NCI-H345 treated with DMSO at 0.1 percent for 48 hours (cell line): ENCODE measurements around the gene MCM8.

ENCODE experiments used
- DNase-seq: peaks from one replicate; lab custom pipeline; 2025; ENCODE audit not compliant: unreplicated experiment; lab: John Stamatoyannopoulos, UW

The MCM8 gene

DNA sequence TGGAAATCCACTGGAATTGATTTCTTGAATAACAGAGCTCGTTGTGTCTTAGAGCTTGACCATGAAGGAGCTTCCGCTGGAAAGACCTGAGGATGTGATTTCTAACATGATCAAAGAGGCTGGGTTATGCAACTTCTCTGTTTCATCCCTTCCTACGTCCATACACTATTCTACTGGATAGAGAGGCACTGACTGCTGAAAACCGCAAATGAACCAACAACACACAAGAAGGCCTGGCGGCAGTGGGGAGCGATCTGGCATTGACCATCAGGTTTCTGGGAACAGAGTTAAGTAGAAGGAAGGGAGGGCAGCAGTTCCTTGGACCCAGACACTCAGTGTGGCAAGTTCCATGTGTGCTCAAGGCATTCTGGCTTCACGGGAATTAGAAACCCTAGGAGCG is 90.1 kb downstream of the MCM8 start:
- no peak for DNase-seq

DNA sequence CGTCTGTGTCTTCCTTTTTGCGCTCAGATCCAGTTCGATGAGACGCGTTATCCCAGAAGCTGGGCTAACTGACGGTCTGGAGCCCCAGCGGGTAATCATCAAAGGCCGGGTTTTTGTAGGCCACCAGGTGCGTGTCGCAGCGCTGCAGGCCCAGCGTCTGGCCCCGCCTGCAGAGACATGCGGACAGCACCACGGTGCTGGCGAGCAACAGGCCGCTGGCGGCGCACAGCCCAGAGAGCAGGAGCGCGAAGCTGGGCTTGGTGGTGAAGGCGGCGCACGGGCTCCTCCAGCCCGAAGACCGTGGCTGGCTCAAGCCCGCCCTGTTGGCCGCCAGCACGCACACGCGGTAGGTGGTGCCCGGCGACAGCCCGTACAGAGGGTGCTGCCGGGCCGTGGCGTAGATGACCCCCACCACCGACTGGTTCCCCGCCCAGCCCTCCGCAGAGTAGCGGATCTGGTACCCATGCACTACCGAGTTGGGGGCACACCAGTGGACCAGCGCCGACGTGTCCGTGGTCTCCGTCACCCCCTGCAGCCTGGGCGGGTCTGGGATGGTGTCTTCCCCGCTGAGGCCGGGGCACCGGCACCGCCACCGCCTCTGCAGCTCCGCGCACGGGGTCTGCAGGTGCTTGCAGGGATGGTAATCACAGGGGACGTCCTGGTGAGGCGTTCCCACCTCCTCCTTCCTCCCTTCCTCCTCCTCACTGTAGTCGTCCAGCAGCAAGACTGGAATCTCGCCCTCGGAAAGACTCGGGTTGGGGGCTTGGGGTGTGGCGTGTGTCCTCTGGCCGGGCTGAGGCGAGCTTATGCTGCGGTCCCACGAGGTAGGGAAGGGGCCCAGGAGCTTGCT is 90.7 kb downstream of the MCM8 start:
- no peak for DNase-seq

- DNase-seq = no peak
Measured at GRCh38 chr20:6041808-6042265, 91.4 kb downstream of the MCM8 start.

DNA sequence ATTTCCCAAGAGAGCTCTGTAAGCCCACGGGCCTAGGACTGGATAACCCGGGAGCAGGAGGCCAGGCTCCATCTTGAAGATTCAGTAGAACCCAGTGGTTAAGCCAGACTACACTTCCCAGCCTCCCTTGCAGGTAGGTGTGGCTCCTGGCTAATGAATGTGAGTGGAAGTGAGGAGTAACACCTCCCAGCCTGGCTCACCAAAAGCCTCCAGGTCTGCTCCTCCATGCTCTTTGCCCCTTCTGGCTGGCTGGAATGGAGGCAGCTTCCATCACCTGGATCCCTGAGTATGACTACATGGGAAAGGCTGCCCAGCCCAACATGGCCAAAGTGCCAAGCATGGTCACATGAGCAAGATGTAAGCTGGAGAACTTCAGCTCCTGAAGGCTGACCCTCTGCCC is 93.7 kb downstream of the MCM8 start:
- no peak for DNase-seq

DNA sequence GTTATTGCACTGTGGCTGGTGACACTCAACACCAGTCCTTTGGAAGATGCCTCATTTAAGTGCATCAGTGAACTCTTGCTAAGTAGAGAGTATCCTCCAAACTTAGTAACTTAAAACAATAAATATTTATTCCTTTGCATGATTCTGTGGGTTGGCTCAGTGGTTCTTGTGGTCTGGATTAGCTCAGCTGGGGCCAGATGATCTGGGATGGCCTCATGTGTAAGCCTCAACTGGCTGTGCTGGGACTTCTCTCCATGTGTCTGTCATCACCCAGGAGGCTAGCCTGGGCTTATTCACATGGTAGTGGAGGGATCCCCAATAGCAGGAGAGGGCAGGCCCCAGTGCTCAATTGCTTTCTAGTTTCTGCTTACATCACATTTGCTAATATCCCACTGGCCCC is 95.1 kb downstream of the MCM8 start:
- no peak for DNase-seq

GRCh38 chr20:6046432-6046831 is 96.0 kb downstream of the MCM8 start:
- no peak for DNase-seq

- no peak for DNase-seq
Measured at GRCh38 chr20:6048391-6048790, 97.9 kb downstream of the MCM8 start.
